Panc1 (cell line): ENCODE measurements around the gene LMCD1. TPM values are rescaled to one million over a fixed set of nuclear protein-coding genes. Genes with fewer than 3 reads are reported as not detected.

Experiments used
- ATAC-seq: fragments of 200-7000 bp; cut with Tn5 transposase; 2 replicates; pipeline ENCODE4 v1.9.1; 2020; ENCODE audit warnings: mild to moderate bottlenecking, moderate library complexity
- BruUV-seq: library from RNA; stranded (reverse); fragments of 400-500 nt; replicated peaks from 2 replicates; lab custom pipeline; 2021; lab: Mats Ljungman, UMichigan
- CTCF ChIA-PET: fragments of 300-600 bp; sonication (Branson Sonifier 250); formaldehyde crosslinking; loops from one replicate; lab custom pipeline; 2022; ENCODE audit warnings: antibody characterized with exemption; lab: Charles Lee
- POLR2A ChIA-PET: fragments of 300-600 bp; sonication (Branson Sonifier 250); formaldehyde crosslinking; loops from one replicate; lab custom pipeline; 2022; ENCODE audit warnings: antibody characterized with exemption; lab: Charles Lee
- DNase-seq: peaks from one replicate; pipeline ENCODE4 v3.0.0-alpha.2; 2010; ENCODE audit warnings: low read depth, low spot score
- H3K27ac ChIP-seq: 2 replicates; pipeline ENCODE4 v1.5.1; 2011; ENCODE audit warnings: mild to moderate bottlenecking, low read length, inconsistent platforms
- H3K27me3 ChIP-seq: fragments of 200-500 bp; sonication (Bioruptor generic); 2 replicates; pipeline ENCODE4 v1.6.0; 2014; ENCODE audit warnings: low read length, inconsistent platforms; ENCODE audit not compliant: control insufficient read depth, insufficient read depth
- H3K36me3 ChIP-seq: fragments of 200-500 bp; sonication (Bioruptor generic); 2 replicates; pipeline ENCODE4 v1.5.1; 2014; ENCODE audit warnings: inconsistent platforms, mild to moderate bottlenecking, low read length, moderate library complexity; ENCODE audit not compliant: control insufficient read depth, insufficient read depth
- H3K4me1 ChIP-seq: 2 replicates; pipeline ENCODE4 v1.5.1; 2011; ENCODE audit warnings: inconsistent platforms, mild to moderate bottlenecking, low read length, moderate library complexity; ENCODE audit not compliant: control insufficient read depth, insufficient read depth
- H3K4me3 ChIP-seq, 2 experiments: 2 replicates each; pipeline ENCODE4 v1.5.1; 2011 to 2012; ENCODE audit warnings: low read depth in 2 of 2, low read length in 2 of 2, mild to moderate bottlenecking in 2 of 2, inconsistent platforms in 1 of 2, moderate library complexity in 1 of 2
- H3K9me3 ChIP-seq: fragments of 200-500 bp; sonication (Bioruptor generic); 2 replicates; pipeline ENCODE4 v1.5.1; 2014; ENCODE audit warnings: low read depth, mild to moderate bottlenecking, inconsistent platforms, low read length, moderate library complexity; ENCODE audit not compliant: control insufficient read depth, insufficient read depth
- POLR2AphosphoS5 ChIP-seq: IDR thresholded peaks from 2 replicates; pipeline ENCODE4 v1.6.1; 2012; ENCODE audit warnings: mild to moderate bottlenecking, low read depth, low read length, moderate library complexity
- REST ChIP-seq, 2 experiments: IDR thresholded peaks; 2 replicates each; pipeline ENCODE4 v1.6.1; 2011 to 2012; ENCODE audit warnings: low read depth in 2 of 2, control low read depth in 1 of 2, low read length in 1 of 2, mild to moderate bottlenecking in 1 of 2, moderate library complexity in 1 of 2; ENCODE audit not compliant: insufficient read depth in 1 of 2
- SIN3A ChIP-seq: IDR thresholded peaks from 2 replicates; pipeline ENCODE4 v1.6.1; 2012; ENCODE audit warnings: low read depth, mild to moderate bottlenecking, low read length, moderate library complexity, borderline replicate concordance; ENCODE audit not compliant: insufficient read depth
- TCF7L2 ChIP-seq: IDR thresholded peaks from 2 replicates; pipeline ENCODE4 v1.6.1; 2011; ENCODE audit warnings: mild to moderate bottlenecking, low read depth, low read length, inconsistent platforms
- in situ Hi-C: cut with HindIII; loops from 2 replicates; pipeline ENCODE4 v1.10.0; 2016; ENCODE audit warnings: low sequenced_read_pairs, low pct_unique_long_range_greater_than_20kb
- intact Hi-C: fragments of 100-400 bp; cut with micrococcal nuclease; formaldehyde crosslinking; loops from one replicate; pipeline ENCODE4 v1.10.0; 2022; ENCODE audit not compliant: unreplicated experiment
- total RNA-seq: library from RNA; stranded (reverse); gene quantifications from one replicate; pipeline ENCODE4 v1.2.1, GENCODE V29; 2021; ENCODE audit not compliant: unreplicated experiment
- TF ChIP-seq, protein P1 (sequence below): fragments of 450-650 bp; IDR thresholded peaks from 2 replicates; pipeline ENCODE4 v1.5.1; 2017; ENCODE audit warnings: mild to moderate bottlenecking

LMCD1 gene
- total RNA-seq, 1 experiment from 2014 or later, result 24.8 TPM

- Histone ChIP-seq H3K4me1 (no peaks in the 10 kb centered on the region), H3K27me3 (no peaks in the 10 kb centered on the region), H3K27ac (no peak overlapping the region), H3K4me3 (no peak overlapping the region), H3K9me3 (no peaks in the 10 kb centered on the region), H3K36me3 (no peaks in the 10 kb centered on the region)
- ChIA-PET CTCF (no interaction called here), POLR2A (interaction anchor here (0.6 kb wide), 1 partner anchor 1263 kb away, joined by 10 read pairs; no protein-coding TSS in a partner anchor)
- intact Hi-C loops, result no loop called here
- in situ Hi-C loops, result no loop called here
- DNase-seq, result no peak
- ATAC-seq, result no peak
- TF ChIP-seq, protein P1, sequence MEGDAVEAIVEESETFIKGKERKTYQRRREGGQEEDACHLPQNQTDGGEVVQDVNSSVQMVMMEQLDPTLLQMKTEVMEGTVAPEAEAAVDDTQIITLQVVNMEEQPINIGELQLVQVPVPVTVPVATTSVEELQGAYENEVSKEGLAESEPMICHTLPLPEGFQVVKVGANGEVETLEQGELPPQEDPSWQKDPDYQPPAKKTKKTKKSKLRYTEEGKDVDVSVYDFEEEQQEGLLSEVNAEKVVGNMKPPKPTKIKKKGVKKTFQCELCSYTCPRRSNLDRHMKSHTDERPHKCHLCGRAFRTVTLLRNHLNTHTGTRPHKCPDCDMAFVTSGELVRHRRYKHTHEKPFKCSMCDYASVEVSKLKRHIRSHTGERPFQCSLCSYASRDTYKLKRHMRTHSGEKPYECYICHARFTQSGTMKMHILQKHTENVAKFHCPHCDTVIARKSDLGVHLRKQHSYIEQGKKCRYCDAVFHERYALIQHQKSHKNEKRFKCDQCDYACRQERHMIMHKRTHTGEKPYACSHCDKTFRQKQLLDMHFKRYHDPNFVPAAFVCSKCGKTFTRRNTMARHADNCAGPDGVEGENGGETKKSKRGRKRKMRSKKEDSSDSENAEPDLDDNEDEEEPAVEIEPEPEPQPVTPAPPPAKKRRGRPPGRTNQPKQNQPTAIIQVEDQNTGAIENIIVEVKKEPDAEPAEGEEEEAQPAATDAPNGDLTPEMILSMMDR, result no peak
- TF ChIP-seq SIN3A (no peak), TCF7L2 (no peak), POLR2AphosphoS5 (no peak), REST (IDR thresholded peaks at IDR 0.05; ENCODE audit: insufficient read depth in 1 of 2, low read depth in 2 of 2, low read length in 1 of 2) (no peak)
- BruUV-seq, result no TSS peak
Measured at GRCh38 chr3:8456412-8456811, 45.2 kb upstream of the LMCD1 start.

DNA sequence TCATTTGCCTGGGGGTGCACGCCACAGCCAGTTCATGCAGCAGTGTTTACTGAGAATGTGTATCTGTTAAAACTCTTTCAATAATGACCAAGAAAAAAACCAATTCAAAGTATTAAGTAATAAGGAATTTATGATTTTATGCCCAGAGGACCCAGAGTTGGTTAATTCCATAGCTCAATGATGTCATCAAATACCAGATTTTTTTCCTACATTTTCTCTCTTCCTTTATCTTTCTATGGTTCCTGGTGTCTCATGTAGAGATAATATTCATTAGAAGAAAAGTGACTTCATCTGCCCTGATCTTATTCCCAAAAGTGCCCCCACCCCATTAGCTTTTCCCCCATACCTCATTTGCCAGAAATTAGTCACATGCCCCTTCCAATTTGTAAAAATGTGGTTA, 44.6 kb upstream of the LMCD1 start:
- H3K27me3 ChIP-seq, result no peaks in the 10 kb centered on the region
- H3K36me3 ChIP-seq, result no peaks in the 10 kb centered on the region
- intact Hi-C loops, result no loop called here
- ChIA-PET POLR2A (interaction anchor here (0.6 kb wide), 1 partner anchor 1263 kb away, joined by 10 read pairs; no protein-coding TSS in a partner anchor), CTCF (no interaction called here)
- TF ChIP-seq, protein P1, result no peak
- TF ChIP-seq TCF7L2, result no peak
- no peak for TF ChIP-seq REST (IDR thresholded peaks at IDR 0.05; ENCODE audit: insufficient read depth in 1 of 2, low read depth in 2 of 2, low read length in 1 of 2)
- TF ChIP-seq POLR2AphosphoS5, result no peak
- TF ChIP-seq SIN3A, result no peak
- ATAC-seq (no peak), DNase-seq (no peak)
- H3K4me1 ChIP-seq, result no peaks in the 10 kb centered on the region
- H3K27ac ChIP-seq, result no peak overlapping the region
- H3K4me3 ChIP-seq, result no peak overlapping the region
- H3K9me3 ChIP-seq, result no peaks in the 10 kb centered on the region
- in situ Hi-C loops, result no loop called here
- BruUV-seq, result no TSS peak
